H1 (cell line): ENCODE measurements around the gene SLC26A4. TPM values are rescaled to one million over a fixed set of nuclear protein-coding genes. Genes with fewer than 3 reads are reported as not detected.

Experiments used
- CTCF ChIA-PET: fragments of 300-600 bp; sonication (Branson Sonifier 250); formaldehyde crosslinking; loops from one replicate; lab custom pipeline; 2021; ENCODE audit not compliant: partially characterized antibody; lab: Charles Lee
- POLR2A ChIA-PET: fragments of 300-600 bp; sonication (Branson Sonifier 250); formaldehyde crosslinking; loops from one replicate; lab custom pipeline; 2021; ENCODE audit warnings: inconsistent platforms; ENCODE audit not compliant: partially characterized antibody; lab: Charles Lee
- DNase-seq, 2 experiments: peaks; one replicate each; pipeline versions ENCODE4 v3.0.0 to v3.0.0-alpha.2; 2010 to 2022; ENCODE audit warnings: low spot score in 2 of 2, low read depth in 1 of 2, mixed read lengths in 1 of 2
- FAIRE-seq: peaks from 2 replicates; lab custom pipeline; 2011; peaks lifted over from hg19 to GRCh38; lab: Jason Lieb, UNC
- H2AFZ ChIP-seq: 2 replicates; pipeline ENCODE4 v1.8.1; 2012; ENCODE audit warnings: low read length, inconsistent platforms
- H2AK5ac ChIP-seq: 2 replicates; pipeline ENCODE4 v1.6.1; 2013; ENCODE audit warnings: low read depth, low read length
- H2BK120ac ChIP-seq: replicated peaks from 2 replicates; pipeline ENCODE3; 2013; ENCODE audit warnings: low read depth, low read length, inconsistent platforms
- H2BK12ac ChIP-seq: 2 replicates; pipeline ENCODE4 v1.6.1; 2013; ENCODE audit warnings: low read depth, low read length
- H2BK15ac ChIP-seq: 2 replicates; pipeline ENCODE4 v1.6.1; 2013; ENCODE audit warnings: low read length
- H2BK20ac ChIP-seq: 2 replicates; pipeline ENCODE4 v1.6.1; 2013; ENCODE audit warnings: low read length
- H2BK5ac ChIP-seq: 2 replicates; pipeline ENCODE4 v1.6.1; 2013; ENCODE audit warnings: low read depth, low read length
- H3K14ac ChIP-seq: 2 replicates; pipeline ENCODE4 v1.6.1; 2013; ENCODE audit warnings: inconsistent platforms; ENCODE audit not compliant: insufficient read length
- H3K18ac ChIP-seq: 2 replicates; pipeline ENCODE4 v1.6.1; 2013; ENCODE audit warnings: low read length; ENCODE audit errors: extremely low read depth
- H3K23ac ChIP-seq: 2 replicates; pipeline ENCODE4 v1.6.1; 2013; ENCODE audit warnings: inconsistent platforms; ENCODE audit not compliant: insufficient read length
- H3K23me2 ChIP-seq: 2 replicates; pipeline ENCODE4 v1.6.1; 2013; ENCODE audit warnings: low read depth, low read length
- H3K27ac ChIP-seq: 2 replicates; pipeline ENCODE4 v1.6.1; 2011; ENCODE audit warnings: low read depth, low read length, inconsistent platforms
- H3K27me3 ChIP-seq, 4 experiments: replicated peaks in 1 of 4; 1 replicate in 1 of 4; 2 replicates in 3 of 4; pipeline versions ENCODE4 v1.6.1 to v1.8.1; 2011 to 2013; ENCODE audit warnings: low read length in 3 of 4, mild to moderate bottlenecking in 3 of 4, inconsistent platforms in 2 of 4, mixed read lengths in 2 of 4, moderate library complexity in 1 of 4; ENCODE audit not compliant: control insufficient read depth in 3 of 4, insufficient read depth in 3 of 4; ENCODE audit errors: extremely low read depth in 1 of 4
- H3K36me3 ChIP-seq, 4 experiments: 2 replicates each; pipeline versions ENCODE4 v1.6.1 to v1.8.1; 2011 to 2013; ENCODE audit warnings: mild to moderate bottlenecking in 4 of 4, low read length in 3 of 4, moderate library complexity in 2 of 4, control low read depth in 1 of 4, inconsistent platforms in 1 of 4; ENCODE audit not compliant: insufficient read depth in 4 of 4, control insufficient read depth in 2 of 4
- H3K4ac ChIP-seq: replicated peaks from 2 replicates; pipeline ENCODE3; 2013; ENCODE audit warnings: low read length, low read depth, mixed read lengths, inconsistent platforms; ENCODE audit not compliant: insufficient read length
- H3K4me1 ChIP-seq, 4 experiments: replicated peaks in 1 of 4; 1 replicate in 1 of 4; 2 replicates in 3 of 4; pipeline versions ENCODE4 v1.6.1 to v1.8.1; 2011 to 2013; ENCODE audit warnings: low read length in 3 of 4, inconsistent platforms in 2 of 4, mixed read lengths in 1 of 4; ENCODE audit not compliant: insufficient read depth in 4 of 4, control insufficient read depth in 3 of 4
- H3K4me2 ChIP-seq, 2 experiments: 2 replicates each; pipeline versions ENCODE4 v1.6.1 to v1.8.1; 2011 to 2013; ENCODE audit warnings: low read depth in 2 of 2, low read length in 2 of 2, control low read depth in 1 of 2, inconsistent platforms in 1 of 2, mild to moderate bottlenecking in 1 of 2; ENCODE audit not compliant: insufficient read depth in 1 of 2
- H3K4me3 ChIP-seq, 4 experiments: fragments of 200-600, 300-600 bp in 1 of 4; sonication (generic), shearing (Covaris generic), sonication (Bioruptor Twin) in 1 of 4; 2 replicates each; pipeline versions ENCODE4 v1.5.1 to v1.8.1; 2011 to 2016; ENCODE audit warnings: low read length in 4 of 4, low read depth in 3 of 4, control low read depth in 2 of 4, inconsistent platforms in 2 of 4, mild to moderate bottlenecking in 2 of 4, mixed read lengths in 1 of 4, moderate library complexity in 1 of 4; ENCODE audit not compliant: insufficient read depth in 2 of 4; ENCODE audit errors: extremely low read depth in 1 of 4
- H3K56ac ChIP-seq: replicated peaks from 2 replicates; pipeline ENCODE3; 2013; ENCODE audit warnings: low read depth, mild to moderate bottlenecking, mixed read lengths, low read length, inconsistent platforms; ENCODE audit not compliant: insufficient read length
- H3K79me1 ChIP-seq: 2 replicates; pipeline ENCODE4 v1.6.1; 2013; ENCODE audit warnings: low read depth, low read length, control low read depth
- H3K79me2 ChIP-seq, 2 experiments: 2 replicates each; pipeline versions ENCODE4 v1.6.1 to v1.8.1; 2012 to 2013; ENCODE audit warnings: low read length in 2 of 2, mild to moderate bottlenecking in 2 of 2, inconsistent platforms in 1 of 2; ENCODE audit not compliant: insufficient read depth in 2 of 2, control insufficient read depth in 1 of 2
- H3K9ac ChIP-seq, 4 experiments: replicated peaks in 1 of 4; 1 replicate in 1 of 4; 2 replicates in 3 of 4; pipeline versions ENCODE4 v1.6.1 to v1.8.1; 2011 to 2013; ENCODE audit warnings: low read depth in 3 of 4, low read length in 3 of 4, control low read depth in 2 of 4, mild to moderate bottlenecking in 2 of 4, moderate library complexity in 2 of 4, inconsistent platforms in 1 of 4; ENCODE audit errors: extremely low read depth in 1 of 4
- H3K9me3 ChIP-seq, 2 experiments: 2 replicates each; pipeline versions ENCODE4 v1.6.1 to v1.8.1; 2012 to 2013; ENCODE audit warnings: mild to moderate bottlenecking in 2 of 2, moderate library complexity in 2 of 2, control low read depth in 1 of 2, inconsistent platforms in 1 of 2, low read depth in 1 of 2, low read length in 1 of 2, mixed read lengths in 1 of 2; ENCODE audit not compliant: insufficient read depth in 2 of 2
- H4K20me1 ChIP-seq, 2 experiments: replicated peaks in 1 of 2; 2 replicates each; pipeline versions ENCODE3 to v1.8.1; 2011 to 2013; ENCODE audit warnings: inconsistent platforms in 2 of 2, low read length in 2 of 2, mild to moderate bottlenecking in 1 of 2; ENCODE audit not compliant: insufficient read depth in 2 of 2, control insufficient read depth in 1 of 2
- H4K5ac ChIP-seq: 2 replicates; pipeline ENCODE4 v1.6.1; 2013; ENCODE audit warnings: low read length, low read depth, mixed read lengths, inconsistent platforms; ENCODE audit not compliant: insufficient read length
- H4K8ac ChIP-seq: 2 replicates; pipeline ENCODE4 v1.8.0; 2013; ENCODE audit warnings: mild to moderate bottlenecking, moderate library complexity, low read length, inconsistent platforms; ENCODE audit not compliant: insufficient read depth; ENCODE audit errors: extremely low read depth
- H4K91ac ChIP-seq: replicated peaks from 2 replicates; pipeline ENCODE3; 2013; ENCODE audit warnings: low read length, mixed read lengths, inconsistent platforms; ENCODE audit not compliant: insufficient read length
- CHD1 ChIP-seq: IDR thresholded peaks from 2 replicates; pipeline ENCODE4 v1.6.1; 2012; ENCODE audit warnings: low read depth, low read length, improper control_type of control experiment
- CHD2 ChIP-seq: IDR thresholded peaks from 2 replicates; pipeline ENCODE4 v1.6.1; 2012; ENCODE audit warnings: low read length, improper control_type of control experiment
- FOSL1 ChIP-seq: IDR thresholded peaks from 2 replicates; pipeline ENCODE4 v1.6.1; 2011; ENCODE audit warnings: mild to moderate bottlenecking, low read depth, low read length, moderate library complexity; ENCODE audit not compliant: insufficient read depth
- HDAC6 ChIP-seq: IDR thresholded peaks from one replicate; pipeline ENCODE4 v1.7.1; 2012; ENCODE audit warnings: low read depth, mild to moderate bottlenecking, inconsistent platforms, low read length, moderate library complexity
- POLR2A ChIP-seq, 2 experiments: IDR thresholded peaks; 1 replicate in 1 of 2; 2 replicates in 1 of 2; pipeline ENCODE4 v1.6.1; 2011; ENCODE audit warnings: low read depth in 2 of 2, low read length in 2 of 2, mild to moderate bottlenecking in 2 of 2; ENCODE audit errors: control extremely low read depth in 1 of 2
- RAD21 ChIP-seq, 2 experiments: IDR thresholded peaks in 1 of 2; conservative IDR thresholded peaks in 1 of 2; 2 replicates each; pipeline ENCODE4 v1.6.1; 2011; ENCODE audit warnings: low read depth in 2 of 2, low read length in 2 of 2, improper control_type of control experiment in 1 of 2, inconsistent platforms in 1 of 2, mild to moderate bottlenecking in 1 of 2, moderate library complexity in 1 of 2
- RFX5 ChIP-seq: IDR thresholded peaks from 2 replicates; pipeline ENCODE4 v1.6.1; 2011; ENCODE audit warnings: low read depth, low read length, improper control_type of control experiment, borderline replicate concordance
- SP4 ChIP-seq: IDR thresholded peaks from 2 replicates; pipeline ENCODE4 v1.6.1; 2012; ENCODE audit warnings: low read length, inconsistent platforms
- SRF ChIP-seq: IDR thresholded peaks from 2 replicates; pipeline ENCODE4 v1.6.1; 2011; ENCODE audit warnings: mild to moderate bottlenecking, low read depth, low read length, moderate library complexity
- TCF12 ChIP-seq: IDR thresholded peaks from 2 replicates; pipeline ENCODE4 v1.6.1; 2011; ENCODE audit warnings: low read depth, mild to moderate bottlenecking, low read length
- YY1 ChIP-seq: IDR thresholded peaks from 2 replicates; pipeline ENCODE4 v1.6.1; 2011; ENCODE audit warnings: low read depth, mild to moderate bottlenecking, low read length
- WGBS, 2 experiments: shearing (Covaris generic) in 1 of 2; methylation state at CpG; one replicate each; pipeline versions ENCODE4 v1.1.6 to v1.1.7; 2013 to 2015; ENCODE audit warnings: low lambda C conversion rate in 2 of 2, mixed read lengths in 2 of 2, inconsistent platforms in 1 of 2, low coverage in 1 of 2, missing lambda C conversion rate in 1 of 2; ENCODE audit not compliant: insufficient replicate concordance in 2 of 2, insufficient coverage in 1 of 2, insufficient read length in 1 of 2; ENCODE audit errors: extremely low coverage in 1 of 2, missing lambda C conversion rate in 1 of 2; 5-methylcytosine and 5-hydroxymethylcytosine counted together
- polyA plus RNA-seq, 7 experiments: library from polyadenylated mRNA; depleted of rRNA in 3 of 7; stranded (reverse) in 5 of 7; unstranded in 2 of 7; fragments of >200 nt in 5 of 7; fragments of 200-250 nt in 2 of 7; gene quantifications; 1 replicate in 5 of 7; 2 replicates in 1 of 7; 4 replicates in 1 of 7; pipeline versions ENCODE4 v1.2.1 to v1.2.3, GENCODE V29; 2011 to 2013; ENCODE audit warnings: missing spikeins in 2 of 7, mixed read lengths in 2 of 7
- total RNA-seq: library from RNA; stranded (reverse); fragmentation: NEBNext Ultra II Directional; extraction: Animal tissue kit (Norgen Biotek cat#: 25700); gene quantifications from 2 replicates; pipeline ENCODE4 v1.2.1, GENCODE V29; 2021
- TF ChIP-seq, protein P1 (sequence below): IDR thresholded peaks from 2 replicates; pipeline ENCODE4 v1.6.1; 2011; ENCODE audit warnings: low read length, improper control_type of control experiment

SLC26A4 gene
- total and polyA plus RNA-seq, 2 of the 8 experiments (the other 6 are each of a cell fraction or from before 2014, with no cell fraction given), result 0.11 to 0.35 TPM

- no peak overlapping the region for H3K23ac ChIP-seq
- H3K4me1 ChIP-seq, result peaks cover 0 to 2% (median 1%) of the 10 kb centered on the region in 4 experiments; a peak in 2 of 7 replicates
- no peak overlapping the region for H2BK120ac ChIP-seq
- H2AK5ac ChIP-seq, result no peak overlapping the region
- no peak overlapping the region for H3K4ac ChIP-seq
- H3K27ac ChIP-seq, result no peak overlapping the region
- H3K56ac ChIP-seq, result no peak overlapping the region
- H3K36me3 ChIP-seq, result no peaks in the 10 kb centered on the region
- CTCF ChIA-PET, result no interaction called here
- H3K4me3 ChIP-seq, result no peak overlapping the region
- H2BK5ac ChIP-seq, result no peak overlapping the region
- no peak overlapping the region for H2AFZ ChIP-seq
- H3K4me2 ChIP-seq, result no peak overlapping the region
- H2BK20ac ChIP-seq, result no peak overlapping the region
- H3K18ac ChIP-seq, result no peak overlapping the region
- no peak overlapping the region for H3K9ac ChIP-seq
- no peak for FAIRE-seq
- no peak overlapping the region for H2BK12ac ChIP-seq
- no peaks in the 10 kb centered on the region for H3K79me1 ChIP-seq
- peaks cover 0 to 2% of the 10 kb centered on the region in 2 experiments for H4K20me1 ChIP-seq
- no peak overlapping the region for H4K8ac ChIP-seq
- H4K5ac ChIP-seq, result no peak overlapping the region
- 94% methylated on average over 1 of the region's 1 CpG; no CpG with 5 or more reads in 1 of the 2 experiments for WGBS, 2 experiments
- H3K9me3 ChIP-seq, result no peaks in the 10 kb centered on the region
- TF ChIP-seq, protein P1, sequence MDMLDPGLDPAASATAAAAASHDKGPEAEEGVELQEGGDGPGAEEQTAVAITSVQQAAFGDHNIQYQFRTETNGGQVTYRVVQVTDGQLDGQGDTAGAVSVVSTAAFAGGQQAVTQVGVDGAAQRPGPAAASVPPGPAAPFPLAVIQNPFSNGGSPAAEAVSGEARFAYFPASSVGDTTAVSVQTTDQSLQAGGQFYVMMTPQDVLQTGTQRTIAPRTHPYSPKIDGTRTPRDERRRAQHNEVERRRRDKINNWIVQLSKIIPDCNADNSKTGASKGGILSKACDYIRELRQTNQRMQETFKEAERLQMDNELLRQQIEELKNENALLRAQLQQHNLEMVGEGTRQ, result no peak
- no peak for TF ChIP-seq CHD1
- no peak for TF ChIP-seq SP4
- TF ChIP-seq SRF, result no peak
- no peak for TF ChIP-seq RAD21 (IDR thresholded peaks at IDR 0.05 in 1 of 2, conservative IDR thresholded peaks at IDR 0.05 in 1 of 2; ENCODE audit: low read depth in 2 of 2, low read length in 2 of 2)
- TF ChIP-seq RFX5, result no peak
- TF ChIP-seq FOSL1, result no peak
- TF ChIP-seq YY1, result no peak
- no peak for TF ChIP-seq CHD2
- TF ChIP-seq HDAC6, result no peak
- TF ChIP-seq POLR2A (IDR thresholded peaks at IDR 0.05; ENCODE audit: control extremely low read depth in 1 of 2, low read depth in 2 of 2, low read length in 2 of 2), result no peak
- TF ChIP-seq TCF12, result no peak
- H4K91ac ChIP-seq, result no peak overlapping the region
- no peak overlapping the region for H2BK15ac ChIP-seq
- H3K14ac ChIP-seq, result no peak overlapping the region
- H3K23me2 ChIP-seq, result peaks cover under 1% of the 10 kb centered on the region; the same call in 1 of the 2 replicates
- no peaks in the 10 kb centered on the region for H3K79me2 ChIP-seq
- DNase-seq, result no peak
- peaks cover 8 to 18% (median 17%) of the 10 kb centered on the region in 4 experiments for H3K27me3 ChIP-seq
- POLR2A ChIA-PET, result no interaction called here
Measured at GRCh38 chr7:107666790-107667189, 6.2 kb downstream of the SLC26A4 start.
